ENCODE measurements around the gene METTL8. TPM values are rescaled to one million over a fixed set of nuclear protein-coding genes. Genes with fewer than 3 reads are reported as not detected.

Gene METTL8
- total RNA-seq, 1 experiment from 2014 or later, result 27.7 TPM

- intact Hi-C loops (cut with micrococcal nuclease; ENCODE audit: unreplicated experiment), result no loop called here
- POLR2A ChIA-PET, result interaction anchor here (0.6 kb wide), 1 partner anchor 258 kb away, joined by 3 read pairs; no protein-coding TSS in a partner anchor
- CTCF ChIA-PET, result no interaction called here
- H3K36me3 ChIP-seq (ENCODE audit: control insufficient read depth, insufficient read depth, low read length), result no peaks in the 10 kb centered on the region
- no peak for DNase-seq (ENCODE audit: low read depth, low spot score)
- no peaks in the 10 kb centered on the region for H3K9me3 ChIP-seq (ENCODE audit: control insufficient read depth, insufficient read depth, low read depth, low read length)
- ATAC-seq, result no peak
- in situ Hi-C loops (cut with HindIII; ENCODE audit: low pct_unique_long_range_greater_than_20kb, low sequenced_read_pairs), result no loop called here
- H3K27ac ChIP-seq (ENCODE audit: low read length), result no peak overlapping the region
- no peak overlapping the region for H3K4me3 ChIP-seq (ENCODE audit: low read depth in 2 of 2, low read length in 2 of 2)
- peaks cover 6% of the 10 kb centered on the region; the same call in 1 of the 2 replicates for H3K4me1 ChIP-seq (ENCODE audit: control insufficient read depth, insufficient read depth, low read length)
- TF ChIP-seq REST (IDR thresholded peaks at IDR 0.05; ENCODE audit: insufficient read depth in 1 of 2, low read depth in 2 of 2, low read length in 1 of 2) (no peak), SIN3A (IDR thresholded peaks at IDR 0.05; ENCODE audit: borderline replicate concordance, insufficient read depth, low read depth, low read length) (no peak), TCF7L2 (IDR thresholded peaks at IDR 0.05; ENCODE audit: low read depth, low read length) (no peak), POLR2AphosphoS5 (IDR thresholded peaks at IDR 0.05; ENCODE audit: low read depth, low read length) (no peak), CTCF (IDR thresholded peaks at IDR 0.05) (no peak)
- no peaks in the 10 kb centered on the region for H3K27me3 ChIP-seq (ENCODE audit: control insufficient read depth, insufficient read depth, low read length)
- no TSS peak for BruUV-seq (replicated peaks)
Measured at GRCh38 chr2:171410101-171410500, 23.7 kb downstream of the METTL8 start.

- TF ChIP-seq POLR2AphosphoS5 (IDR thresholded peaks at IDR 0.05; ENCODE audit: low read depth, low read length) (no peak), TCF7L2 (IDR thresholded peaks at IDR 0.05; ENCODE audit: low read depth, low read length) (no peak), SIN3A (IDR thresholded peaks at IDR 0.05; ENCODE audit: borderline replicate concordance, insufficient read depth, low read depth, low read length) (no peak), REST (IDR thresholded peaks at IDR 0.05; ENCODE audit: insufficient read depth in 1 of 2, low read depth in 2 of 2, low read length in 1 of 2) (no peak), CTCF (IDR thresholded peaks at IDR 0.05) (no peak)
- in situ Hi-C loops (cut with HindIII; ENCODE audit: low pct_unique_long_range_greater_than_20kb, low sequenced_read_pairs) (no loop called here), intact Hi-C loops (cut with micrococcal nuclease; ENCODE audit: unreplicated experiment) (no loop called here)
- no peak overlapping the region for H3K4me3 ChIP-seq (ENCODE audit: low read depth in 2 of 2, low read length in 2 of 2)
- H3K27ac ChIP-seq (ENCODE audit: low read length), result no peak overlapping the region
- ChIA-PET CTCF (no interaction called here), POLR2A (no interaction called here)
- no peaks in the 10 kb centered on the region for H3K36me3 ChIP-seq (ENCODE audit: control insufficient read depth, insufficient read depth, low read length)
- no peaks in the 10 kb centered on the region for H3K27me3 ChIP-seq (ENCODE audit: control insufficient read depth, insufficient read depth, low read length)
- H3K4me1 ChIP-seq (ENCODE audit: control insufficient read depth, insufficient read depth, low read length), result peaks cover 6% of the 10 kb centered on the region; the same call in 1 of the 2 replicates
- H3K9me3 ChIP-seq (ENCODE audit: control insufficient read depth, insufficient read depth, low read depth, low read length), result no peaks in the 10 kb centered on the region
- BruUV-seq (replicated peaks), result no TSS peak
- no peak for ATAC-seq
- DNase-seq (ENCODE audit: low read depth, low spot score), result no peak
Measured at GRCh38 chr2:171409436-171409971, 24.3 kb downstream of the METTL8 start.
